Uterus (tissue), 2 donors: ENCODE measurements around the gene YBX1.

Experiments used
- POLR2A ChIP-seq, 2 donors: fragments of 450-650 bp; IDR thresholded peaks; one replicate each; pipeline ENCODE4 v1.6.1; 2016; ENCODE audit warnings: antibody characterized with exemption in 2 of 2, mild to moderate bottlenecking in 1 of 2, moderate library complexity in 1 of 2
- TF ChIP-seq, protein P1 (sequence below), 4 experiments: fragments of 200-600 bp in 2 of 4; fragments of 450-650 bp in 2 of 4; sonication (generic) in 2 of 4; IDR thresholded peaks; one replicate each; pipeline ENCODE4 v1.5.1; 2016 to 2019; ENCODE audit warnings: antibody characterized with exemption in 4 of 4, mild to moderate bottlenecking in 2 of 4, moderate library complexity in 1 of 4

DNA sequence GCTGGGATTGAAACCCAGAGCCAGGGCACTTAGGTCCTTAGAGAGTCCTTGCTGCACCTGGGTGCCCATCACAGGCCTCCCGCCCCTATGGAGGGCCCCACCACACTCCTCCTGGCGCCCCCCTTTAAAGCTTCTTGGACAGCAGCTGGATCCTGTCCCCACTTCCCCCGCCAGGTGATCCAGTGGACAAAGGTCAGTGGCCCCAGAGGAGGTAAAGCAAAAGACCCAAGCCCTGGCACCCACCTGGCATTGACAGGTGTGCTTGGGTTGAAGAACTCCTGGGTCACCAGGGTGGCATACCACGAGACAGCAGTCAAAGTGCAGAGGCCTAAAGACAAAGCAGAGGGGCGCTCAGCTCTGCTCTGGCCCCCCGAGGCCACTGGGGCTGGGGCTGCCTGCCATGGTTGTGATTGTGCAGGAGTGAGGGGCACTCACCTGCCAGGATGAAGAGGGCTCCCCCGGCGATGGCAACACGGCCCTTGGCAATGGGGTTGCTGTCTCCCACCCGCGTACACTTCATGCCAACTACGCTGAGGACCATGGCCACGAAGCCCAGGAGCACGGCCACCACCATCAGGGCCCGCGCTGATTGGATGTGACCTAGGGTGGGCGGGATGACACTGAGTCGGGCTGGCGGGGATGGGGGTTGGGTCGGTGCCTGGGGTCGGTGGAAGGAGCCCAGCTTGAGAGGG, 55.9 kb downstream of the YBX1 start:
- TF ChIP-seq, protein P1, sequence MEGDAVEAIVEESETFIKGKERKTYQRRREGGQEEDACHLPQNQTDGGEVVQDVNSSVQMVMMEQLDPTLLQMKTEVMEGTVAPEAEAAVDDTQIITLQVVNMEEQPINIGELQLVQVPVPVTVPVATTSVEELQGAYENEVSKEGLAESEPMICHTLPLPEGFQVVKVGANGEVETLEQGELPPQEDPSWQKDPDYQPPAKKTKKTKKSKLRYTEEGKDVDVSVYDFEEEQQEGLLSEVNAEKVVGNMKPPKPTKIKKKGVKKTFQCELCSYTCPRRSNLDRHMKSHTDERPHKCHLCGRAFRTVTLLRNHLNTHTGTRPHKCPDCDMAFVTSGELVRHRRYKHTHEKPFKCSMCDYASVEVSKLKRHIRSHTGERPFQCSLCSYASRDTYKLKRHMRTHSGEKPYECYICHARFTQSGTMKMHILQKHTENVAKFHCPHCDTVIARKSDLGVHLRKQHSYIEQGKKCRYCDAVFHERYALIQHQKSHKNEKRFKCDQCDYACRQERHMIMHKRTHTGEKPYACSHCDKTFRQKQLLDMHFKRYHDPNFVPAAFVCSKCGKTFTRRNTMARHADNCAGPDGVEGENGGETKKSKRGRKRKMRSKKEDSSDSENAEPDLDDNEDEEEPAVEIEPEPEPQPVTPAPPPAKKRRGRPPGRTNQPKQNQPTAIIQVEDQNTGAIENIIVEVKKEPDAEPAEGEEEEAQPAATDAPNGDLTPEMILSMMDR (IDR thresholded peaks at IDR 0.05) = no peak
- TF ChIP-seq POLR2A (IDR thresholded peaks at IDR 0.05) = no peak
